GM19043 (cell line): ENCODE results near the gene MRGPRE.

Experiments used
- ATAC-seq: cut with Tn5 transposase; IDR thresholded peaks from one replicate; pipeline ENCODE4 v1.9.1; 2021; ENCODE audit warnings: low read depth; ENCODE audit not compliant: unreplicated experiment

Gene MRGPRE

DNA sequence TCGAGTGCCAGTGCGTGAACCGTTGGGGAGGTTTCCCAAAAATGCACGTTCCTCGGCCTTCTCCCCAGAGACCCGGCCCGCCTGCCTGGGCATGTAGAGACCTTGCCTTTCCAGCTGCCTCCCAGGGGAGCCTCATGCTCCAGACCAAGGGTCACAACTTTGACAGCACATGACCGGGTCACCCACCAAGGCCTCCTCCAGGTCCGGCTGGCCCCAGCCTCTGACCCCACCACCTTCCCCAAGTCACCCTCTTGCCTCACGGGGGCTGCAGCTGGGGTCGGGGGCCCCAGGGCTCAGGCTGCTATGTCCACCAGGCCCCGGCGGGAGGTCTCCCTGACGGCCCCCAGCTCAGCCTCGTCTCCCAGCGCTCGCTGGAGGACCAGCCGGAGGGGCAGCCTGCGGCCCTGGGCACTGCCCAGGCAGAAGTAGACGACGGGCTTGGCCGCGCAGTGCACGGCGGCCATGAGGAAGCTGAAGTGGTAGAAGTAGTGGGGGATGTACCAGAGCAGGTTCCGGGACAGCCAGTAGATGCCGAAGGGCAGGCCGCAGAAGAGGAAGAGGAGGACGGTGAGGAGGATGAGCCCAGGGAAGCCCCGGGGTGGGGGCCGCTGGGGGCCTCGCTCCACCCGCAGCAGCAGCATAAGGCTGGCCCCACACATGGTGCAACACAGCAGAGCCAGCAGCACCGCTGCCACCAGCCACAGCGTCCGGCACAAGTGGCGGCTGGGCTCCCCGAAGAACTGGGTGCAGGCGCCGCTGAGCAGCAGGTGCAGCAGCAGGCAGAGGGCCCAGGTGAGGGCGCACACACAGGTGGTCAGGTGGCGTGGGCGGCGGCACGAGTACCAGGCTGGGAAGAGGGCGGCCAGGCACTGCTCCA is 4.4 kb downstream of the MRGPRE start:
- no peak for ATAC-seq

DNA sequence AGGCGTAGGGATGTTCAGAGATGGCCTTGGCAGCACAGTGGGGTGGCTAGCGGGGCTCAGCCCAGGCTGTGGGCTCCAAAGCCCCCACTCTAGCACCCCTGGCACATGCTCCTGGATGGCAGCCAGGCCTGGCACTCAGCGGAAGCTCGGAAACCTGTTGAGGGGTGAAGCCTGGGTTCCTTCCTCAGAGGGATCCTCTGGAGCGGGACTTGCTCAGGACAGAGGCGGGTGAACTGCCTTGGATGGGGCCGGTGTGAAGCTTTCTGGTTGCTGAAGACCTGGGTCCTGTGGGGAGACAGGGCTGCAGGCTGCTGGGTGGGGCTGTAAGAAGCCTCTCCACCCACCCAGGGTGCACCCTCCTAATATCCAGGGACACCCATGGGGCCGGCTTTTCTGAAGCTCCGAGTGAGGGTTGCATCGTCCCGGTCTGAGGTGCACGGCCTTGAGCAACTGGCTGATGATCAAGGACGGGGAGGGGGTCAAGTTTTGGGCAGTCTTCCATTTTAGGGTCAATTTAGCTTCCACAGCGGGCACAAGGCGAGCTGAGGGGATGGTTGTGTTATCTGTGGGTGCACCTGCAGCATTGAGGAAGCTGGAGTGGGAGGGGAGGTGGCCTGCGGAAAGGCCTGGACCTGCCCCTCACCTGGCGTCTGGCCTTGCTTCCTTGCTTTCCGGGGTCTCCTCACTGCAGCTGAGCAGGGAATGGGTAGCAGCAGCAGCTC is 5.2 kb downstream of the MRGPRE start:
- ATAC-seq, result no peak

DNA sequence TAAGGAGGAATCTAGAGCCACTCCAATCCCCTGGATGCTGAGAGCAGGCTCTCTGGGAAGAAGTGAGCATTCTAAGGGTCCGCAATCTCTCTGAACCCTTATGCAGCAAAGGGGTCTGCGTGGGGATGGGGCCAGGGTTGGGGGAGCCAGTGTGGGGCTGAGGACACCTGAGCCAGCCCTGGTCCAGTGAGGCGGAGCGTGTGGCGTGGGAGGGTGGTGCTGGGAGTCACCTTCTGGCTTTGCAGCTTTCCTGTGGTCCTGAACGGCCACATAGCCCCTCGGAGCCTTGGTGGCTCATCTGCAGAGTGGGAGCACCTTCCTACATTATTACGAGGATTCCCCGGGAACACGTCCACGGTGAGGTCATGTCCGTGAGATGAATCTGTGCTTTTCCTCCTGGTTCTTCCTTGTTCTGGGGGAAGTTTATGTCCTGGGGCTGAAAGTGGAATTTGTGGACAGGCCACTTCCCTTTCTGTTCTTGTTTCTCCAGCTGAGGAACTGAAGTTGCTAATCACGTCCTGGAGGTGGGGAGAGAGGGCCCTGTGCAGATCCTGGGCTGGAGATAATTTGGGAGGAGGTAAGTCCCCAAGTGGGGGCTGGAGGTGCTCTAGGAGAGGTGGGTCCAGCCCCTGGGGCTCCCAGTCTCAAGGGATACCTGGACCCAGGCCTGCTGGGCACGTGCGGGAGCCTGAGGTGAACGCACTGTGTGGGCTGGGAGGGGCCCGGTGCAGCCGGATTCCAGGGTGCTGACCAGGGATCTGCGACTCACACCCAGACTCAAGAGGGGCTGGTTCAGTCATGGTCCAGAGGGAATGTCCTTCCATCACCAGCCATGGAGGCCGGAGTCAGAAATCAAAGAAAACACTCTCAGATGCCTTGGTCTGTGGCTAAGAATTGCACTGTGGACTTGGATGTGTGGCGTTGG is 6.1 kb downstream of the MRGPRE start:
- ATAC-seq, result no peak

DNA sequence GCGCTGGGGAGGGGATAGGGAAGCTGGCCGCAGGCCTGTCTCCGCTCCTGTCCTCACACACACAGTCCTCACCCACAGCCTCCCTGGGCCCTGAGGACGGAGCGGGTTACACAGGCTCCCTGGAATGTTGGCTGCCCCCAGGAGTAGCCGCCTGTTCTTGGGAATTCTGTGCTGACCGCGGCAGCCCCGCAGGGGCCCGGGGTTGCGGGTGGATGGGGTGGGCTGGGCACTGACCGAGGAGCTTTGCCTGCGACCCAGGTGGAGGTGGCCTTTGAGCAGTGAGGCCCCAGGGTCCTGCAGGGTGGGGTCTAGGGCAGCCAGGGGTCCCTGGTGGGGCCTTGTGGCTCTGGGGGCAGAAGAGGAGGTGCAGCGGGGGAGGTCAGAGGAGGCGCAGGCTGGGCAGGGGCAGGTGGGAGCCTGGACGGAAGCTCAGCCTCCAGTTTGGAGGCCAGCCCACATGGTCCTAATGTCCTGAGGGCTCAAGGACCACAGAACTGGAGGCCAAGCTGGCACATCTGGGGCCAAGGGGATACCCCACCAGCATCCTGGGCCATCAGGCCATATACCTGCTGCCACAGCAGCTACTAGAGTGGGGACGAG is 7.0 kb downstream of the MRGPRE start:
- no peak for ATAC-seq

DNA sequence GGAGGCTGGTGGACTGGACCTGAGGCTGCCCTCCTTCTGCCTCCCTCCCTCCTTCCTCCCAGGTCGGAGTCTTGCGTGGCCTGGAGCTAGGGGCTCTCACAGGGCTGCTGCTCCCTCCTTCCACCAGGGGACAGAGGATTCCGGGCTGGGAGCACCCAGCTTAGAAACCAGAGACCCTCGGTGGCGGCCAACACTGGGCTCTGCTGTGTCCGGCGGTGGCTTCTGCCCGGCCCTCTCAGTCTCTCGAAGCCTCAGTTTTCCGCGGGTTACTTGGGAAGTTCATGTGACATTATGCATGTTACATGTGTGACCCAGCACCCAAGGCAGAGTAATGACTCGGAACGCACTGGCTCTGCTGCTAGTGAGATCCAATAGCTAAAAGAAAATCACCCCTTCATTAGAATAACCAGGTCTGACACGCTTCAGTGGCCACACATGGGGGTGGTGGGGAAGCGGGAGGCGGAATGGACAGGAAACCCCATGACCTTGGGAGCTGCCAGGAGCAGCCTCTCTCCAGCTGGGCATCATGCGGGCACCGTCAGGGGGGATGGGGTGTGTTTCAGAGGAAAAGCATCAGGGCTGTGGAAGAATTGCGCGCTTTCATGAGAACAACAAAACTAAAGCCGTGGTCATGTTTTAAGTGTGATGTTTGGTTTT is 7.7 kb downstream of the MRGPRE start:
- no peak for ATAC-seq

DNA sequence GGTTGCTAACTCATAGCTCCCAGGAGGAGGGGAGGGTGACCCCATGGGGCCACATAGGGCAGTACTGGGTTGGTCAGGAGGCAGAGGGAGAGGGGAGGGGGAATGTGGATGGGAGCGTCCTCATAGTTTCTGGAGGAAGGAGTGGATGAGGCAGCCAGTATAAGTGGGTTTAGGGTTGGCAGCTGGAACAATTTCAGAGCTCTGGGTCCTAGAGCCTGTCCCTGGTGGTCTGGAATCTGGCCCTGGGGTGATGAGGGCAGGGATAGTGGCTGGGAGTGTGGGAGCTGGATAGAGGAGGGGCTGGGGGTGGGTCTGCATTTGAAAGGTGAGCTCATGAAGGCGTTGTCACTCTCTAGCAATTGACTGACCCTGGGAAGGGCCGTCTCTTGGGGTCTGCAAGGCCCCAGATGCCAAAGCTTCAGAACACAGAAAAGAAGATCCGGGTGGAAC is 8.3 kb downstream of the MRGPRE start:
- no peak for ATAC-seq

DNA sequence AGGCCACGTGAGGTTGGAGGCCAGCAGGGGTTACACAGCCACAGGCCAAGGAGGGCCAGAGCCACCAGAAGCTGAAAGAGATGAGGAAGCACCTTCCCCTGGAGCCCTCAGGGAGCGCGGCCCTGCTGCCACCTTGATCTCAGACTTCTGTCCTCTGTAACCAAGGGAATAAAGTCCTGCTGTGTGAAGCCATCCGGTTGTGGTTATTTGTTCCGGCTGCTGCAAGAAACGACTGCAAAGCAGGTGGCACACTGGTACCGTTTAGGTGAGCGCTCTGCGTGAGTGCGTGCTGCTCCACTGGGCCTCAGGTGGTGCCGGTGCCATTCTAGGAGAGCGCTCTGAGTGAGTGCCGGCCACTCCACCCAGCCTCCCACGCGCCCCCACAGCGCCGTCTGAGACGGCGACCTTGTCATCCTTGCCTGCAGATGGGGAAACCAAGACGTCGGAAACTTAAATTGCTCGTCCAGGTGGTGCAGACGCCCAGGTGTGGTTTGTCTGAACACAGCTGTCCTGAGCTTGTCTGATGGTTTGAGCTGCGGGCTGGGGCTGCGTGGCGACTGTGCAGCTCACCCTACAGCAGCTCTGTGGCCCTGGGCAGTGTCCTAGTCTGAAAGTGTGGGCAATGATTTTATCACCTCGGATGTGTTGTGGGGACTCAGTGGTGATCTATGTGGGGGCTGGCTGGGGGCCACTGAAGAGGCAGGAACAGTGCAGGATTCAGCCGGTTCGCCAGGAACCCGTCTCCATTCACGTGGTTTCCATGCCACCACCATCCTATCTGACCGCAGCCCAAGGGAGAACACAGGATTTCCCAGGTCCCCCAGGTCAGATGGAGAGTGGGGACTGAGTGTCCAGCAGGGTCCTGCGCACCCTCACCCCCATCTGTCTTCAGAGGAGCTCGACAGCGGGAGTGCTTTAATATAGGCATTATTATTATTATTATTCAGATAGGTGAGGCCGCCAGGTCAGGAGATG is 9.0 kb downstream of the MRGPRE start:
- ATAC-seq, result no peak

DNA sequence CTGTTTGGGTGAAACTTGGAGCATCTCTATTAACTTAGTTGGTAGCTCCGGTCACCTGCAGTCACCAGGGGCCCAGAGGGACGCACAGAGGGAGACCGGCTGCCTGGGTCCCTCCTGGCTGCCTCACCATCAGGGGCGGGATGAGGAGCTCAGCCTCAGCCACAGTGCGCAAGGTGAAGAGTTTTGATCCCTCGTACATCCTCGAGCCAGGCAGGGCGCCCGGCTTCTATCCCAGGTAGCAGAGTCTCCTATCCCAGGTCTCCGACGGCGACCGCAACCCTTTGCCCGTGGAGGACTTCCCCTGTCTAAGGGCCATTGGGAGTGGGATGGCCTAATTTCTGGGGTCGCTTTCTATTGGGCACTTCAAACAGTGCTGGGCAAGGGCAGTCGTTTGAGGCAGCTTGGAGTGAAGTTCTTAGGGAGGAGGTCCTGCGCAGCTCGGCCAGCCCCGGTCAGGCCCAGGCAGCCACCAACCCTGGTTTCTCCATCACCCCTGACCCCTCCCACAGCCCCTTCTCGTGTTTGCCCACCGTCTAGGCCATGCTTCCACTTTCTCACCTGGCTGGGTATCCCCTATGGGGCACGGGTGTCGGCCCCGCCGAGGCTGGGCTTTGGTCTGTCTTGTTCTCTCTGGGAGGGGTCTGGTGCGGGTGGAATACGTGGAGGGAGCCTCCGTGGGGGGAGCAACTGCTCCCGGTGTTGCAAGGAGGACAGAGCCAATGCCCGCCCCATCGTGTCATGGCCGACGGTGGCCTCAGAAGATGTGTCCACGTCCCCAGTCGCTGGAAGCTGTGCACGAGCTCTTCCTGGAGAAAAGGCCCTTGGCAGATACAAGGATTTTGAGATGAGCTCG is 10.0 kb downstream of the MRGPRE start:
- no peak for ATAC-seq

DNA sequence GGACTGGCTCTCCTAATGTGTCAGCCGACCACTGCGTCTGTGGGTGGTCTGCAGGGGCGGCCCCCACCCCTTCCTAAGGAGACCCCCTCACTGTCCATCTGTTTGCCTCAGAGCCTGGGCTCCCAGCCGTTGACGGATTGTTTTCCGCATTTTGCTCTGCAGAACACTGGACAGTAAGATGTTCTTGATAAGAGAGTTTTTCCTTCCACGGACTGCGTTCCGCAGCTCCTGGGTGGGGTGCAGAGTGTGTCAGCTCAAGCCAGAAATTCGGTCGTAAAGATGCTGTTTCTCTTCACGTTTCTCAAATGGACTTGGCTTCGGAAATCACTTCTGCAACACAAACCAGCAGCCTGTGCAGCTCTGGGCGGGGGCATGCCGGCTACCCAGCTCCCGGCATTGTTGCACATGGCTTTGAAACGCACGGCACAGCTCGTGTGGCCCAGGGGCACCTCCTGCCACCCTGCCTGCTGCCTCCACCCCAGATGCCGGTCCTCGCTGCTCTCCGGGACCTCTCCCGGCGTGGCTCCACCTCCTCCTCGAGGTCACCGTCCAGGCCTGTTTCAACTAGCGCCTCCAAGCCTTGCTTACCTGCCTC is 10.7 kb downstream of the MRGPRE start:
- no peak for ATAC-seq

DNA sequence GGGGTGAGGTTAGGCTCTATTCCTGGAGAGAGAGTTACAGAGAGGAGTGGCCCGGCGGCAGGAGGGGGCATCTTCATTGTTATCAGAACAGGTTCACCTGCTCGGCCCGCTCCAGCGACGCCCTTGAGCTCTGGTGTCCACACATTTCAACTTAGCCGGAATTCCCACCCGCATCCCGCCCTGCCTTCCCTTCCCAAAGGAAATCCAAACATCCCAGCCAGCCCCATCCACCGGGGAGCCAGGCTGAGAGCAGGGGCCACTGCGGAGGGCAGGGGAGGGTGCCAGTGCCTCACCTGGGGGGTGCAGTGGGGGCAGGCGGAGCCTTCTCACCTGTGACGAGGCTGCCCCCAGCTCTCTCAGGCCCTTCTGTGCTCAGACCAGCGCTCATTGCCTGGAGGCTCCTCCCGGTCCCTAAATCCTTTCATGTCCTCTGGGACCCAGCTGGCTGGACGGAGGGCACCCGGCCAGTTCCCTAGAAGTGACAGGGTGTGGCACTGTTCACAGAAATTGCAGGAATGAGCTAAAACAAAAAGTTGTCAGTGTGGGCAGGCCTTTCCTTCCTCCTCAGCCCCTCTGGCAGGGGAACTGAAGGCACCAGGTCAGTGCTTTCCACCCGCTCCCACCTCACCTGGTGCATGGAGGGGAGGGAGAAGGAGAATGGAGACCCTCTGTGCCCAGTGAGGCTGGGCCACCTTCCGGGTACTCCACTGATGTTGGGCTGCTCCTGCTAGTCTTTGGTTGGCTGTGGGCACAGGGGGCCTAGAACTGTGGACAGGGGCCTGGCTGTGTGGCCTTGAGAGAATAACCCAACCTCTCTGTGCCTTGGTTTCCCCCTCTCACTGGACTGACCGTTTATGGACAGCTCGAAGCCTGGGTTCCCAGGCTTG is 11.5 kb downstream of the MRGPRE start:
- ATAC-seq, result no peak

DNA sequence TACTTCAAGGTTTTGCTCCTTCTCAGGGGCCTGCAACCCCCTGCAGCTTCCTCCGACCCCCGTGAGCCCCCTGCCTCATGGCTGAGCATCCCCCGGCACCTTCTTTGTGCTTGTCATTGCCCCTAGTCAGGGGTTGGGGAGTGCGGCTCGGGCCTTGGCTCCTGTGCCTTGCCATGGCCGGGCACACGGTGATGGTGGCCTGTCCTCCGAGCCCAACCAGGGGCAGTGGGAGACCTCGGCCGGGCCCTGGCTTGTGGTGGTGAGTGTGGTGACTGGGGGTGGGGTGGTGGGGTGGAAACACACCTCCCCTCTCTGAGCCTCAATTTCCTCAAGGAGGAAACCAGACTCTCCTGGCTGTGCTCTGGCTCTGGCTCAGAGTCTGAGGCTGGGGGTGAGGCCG is 12.1 kb downstream of the MRGPRE start:
- no peak for ATAC-seq

DNA sequence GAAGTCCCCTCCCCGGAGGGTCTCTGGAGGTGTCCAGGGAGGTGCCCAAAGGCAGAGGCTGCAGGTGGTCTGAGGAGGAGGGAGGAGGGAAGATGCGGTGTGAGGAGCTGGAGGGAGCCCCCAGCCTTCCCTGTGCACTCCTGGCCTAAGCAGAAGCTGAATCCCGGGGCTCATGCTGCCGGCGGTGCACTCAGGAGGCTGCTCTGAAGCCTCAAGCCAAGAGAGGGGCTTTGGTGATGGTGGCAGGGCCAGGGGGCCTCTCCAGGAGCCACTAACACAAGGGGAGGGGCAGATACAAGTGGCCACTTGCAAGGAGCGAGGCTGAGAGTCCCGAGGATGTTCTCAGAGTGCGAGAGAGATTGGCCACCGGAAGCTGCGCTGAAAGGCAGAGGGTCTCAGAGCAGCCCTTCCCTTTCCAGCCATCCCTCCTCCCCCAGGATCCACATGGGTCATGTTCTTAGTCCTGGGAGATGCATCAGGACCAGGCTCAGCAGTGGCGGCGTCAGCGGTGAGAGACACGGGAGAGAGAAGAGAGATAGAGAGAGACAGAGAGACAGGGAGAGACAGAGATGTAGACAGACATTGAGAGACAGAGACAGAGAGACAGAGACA is 12.8 kb downstream of the MRGPRE start:
- ATAC-seq, result no peak

DNA sequence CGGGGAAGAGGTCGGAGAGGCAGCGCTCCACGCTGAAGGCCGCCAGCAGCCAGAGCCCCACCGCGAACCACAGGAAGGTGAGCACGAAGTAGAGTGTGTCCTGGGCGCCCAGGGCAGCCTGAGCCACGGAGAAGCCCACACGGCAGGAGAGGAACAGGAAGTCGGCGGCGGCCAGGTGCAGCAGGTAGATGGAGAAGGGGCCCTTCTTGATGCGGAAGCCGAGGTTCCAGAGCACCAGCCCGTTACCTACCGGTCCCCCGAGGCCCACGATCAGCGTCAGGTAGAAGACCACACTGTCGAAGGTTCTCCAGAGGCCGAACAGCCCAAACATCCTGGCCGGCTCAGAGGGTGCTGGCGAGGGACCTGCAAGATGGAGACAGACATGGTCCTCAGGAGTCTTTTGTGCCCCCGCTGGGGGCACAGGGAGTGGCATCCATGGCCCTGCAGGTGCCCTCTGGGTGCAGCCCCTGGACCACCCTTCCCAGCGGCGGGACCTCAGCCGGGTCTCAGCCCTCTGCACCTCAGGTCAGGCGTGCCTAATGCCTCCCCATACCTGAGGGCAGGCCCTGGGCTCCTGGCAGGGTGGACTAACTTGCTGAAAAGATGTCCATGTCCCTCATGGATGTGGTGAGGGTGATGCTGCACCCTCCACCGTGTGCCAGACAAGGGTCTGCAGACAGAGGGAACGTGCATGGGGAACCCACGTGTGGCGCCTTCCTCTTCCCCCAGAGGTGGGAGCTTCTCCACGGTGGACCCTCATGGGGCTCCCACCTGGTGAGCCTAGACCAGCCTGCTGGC is 13.5 kb downstream of the MRGPRE start, which contains the start of gene MRGPRG:
MRGPRG (minus strand) TSS at position 331 of the 798 bp plus-strand sequence; CDS start at position 331, 0 bp downstream.
- no peak for ATAC-seq

DNA sequence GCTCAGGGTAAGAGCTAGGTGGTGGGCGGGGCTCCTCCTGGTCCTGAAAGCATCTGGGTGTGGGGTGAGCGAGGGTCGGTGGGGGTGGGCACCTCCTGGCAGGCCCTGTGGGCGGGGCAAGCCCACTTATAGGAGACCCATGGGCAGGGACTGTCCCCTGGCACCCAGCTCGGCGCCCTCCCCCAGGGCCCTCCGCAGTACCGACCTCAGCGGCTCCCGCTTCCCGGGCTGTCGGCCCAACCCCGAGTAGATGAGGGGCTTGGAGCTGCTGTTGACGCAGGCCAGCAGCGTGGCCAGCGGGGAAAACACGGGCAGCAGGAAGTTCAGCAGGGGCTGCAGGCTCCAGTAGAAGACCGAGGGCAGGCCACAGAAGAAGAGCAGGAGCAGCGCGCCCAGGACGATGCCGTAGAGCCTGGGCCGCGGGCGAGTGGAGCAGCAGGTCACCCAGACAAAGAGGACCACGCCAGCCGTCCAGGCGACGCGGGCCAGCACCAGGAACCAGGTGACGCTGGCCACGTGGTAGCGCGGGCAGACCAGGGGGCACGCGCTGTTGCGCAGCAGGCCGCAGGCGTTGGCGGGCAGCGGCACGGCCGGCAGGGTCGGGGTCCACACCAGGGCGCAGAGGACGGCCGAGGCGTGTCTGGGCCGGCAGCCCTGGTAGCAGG is 14.3 kb downstream of the MRGPRE start:
- ATAC-seq, result no peak
